SH-SY5Y (cell line): ENCODE measurements around the gene GALNTL6.

ENCODE experiments used
- GATA2 ChIP-seq: IDR thresholded peaks from 2 replicates; pipeline ENCODE4 v1.6.1; 2011; ENCODE audit warnings: mild to moderate bottlenecking, low read depth, low read length
- GATA3 ChIP-seq: IDR thresholded peaks from 2 replicates; pipeline ENCODE4 v1.6.1; 2011; ENCODE audit warnings: low read depth, mild to moderate bottlenecking, low read length, moderate library complexity

GRCh38 chr4:173005912-173006633 is 1192.9 kb downstream of the GALNTL6 start:
- no peak for TF ChIP-seq GATA2
- TF ChIP-seq GATA3: no peak
